Rectal smooth muscle tissue (tissue), 1 donor: ENCODE data around the gene GZMH.

Experiments used
- H3K27ac ChIP-seq: one replicate; pipeline ENCODE4 v1.7.0; 2013; ENCODE audit warnings: low read depth, low read length, inconsistent platforms
- H3K27me3 ChIP-seq: one replicate; pipeline ENCODE4 v1.7.0; 2013; ENCODE audit warnings: low read length; ENCODE audit not compliant: control insufficient read depth, insufficient read depth
- H3K36me3 ChIP-seq: one replicate; pipeline ENCODE4 v1.7.0; 2013; ENCODE audit warnings: low read length; ENCODE audit not compliant: control insufficient read depth, insufficient read depth
- H3K4me1 ChIP-seq: one replicate; pipeline ENCODE4 v1.7.0; 2013; ENCODE audit warnings: low read length; ENCODE audit not compliant: control insufficient read depth, insufficient read depth
- H3K4me3 ChIP-seq: one replicate; pipeline ENCODE4 v1.7.0; 2013; ENCODE audit warnings: low read length
- H3K9ac ChIP-seq: one replicate; pipeline ENCODE4 v1.7.0; 2013; ENCODE audit warnings: low read length

Gene GZMH

DNA sequence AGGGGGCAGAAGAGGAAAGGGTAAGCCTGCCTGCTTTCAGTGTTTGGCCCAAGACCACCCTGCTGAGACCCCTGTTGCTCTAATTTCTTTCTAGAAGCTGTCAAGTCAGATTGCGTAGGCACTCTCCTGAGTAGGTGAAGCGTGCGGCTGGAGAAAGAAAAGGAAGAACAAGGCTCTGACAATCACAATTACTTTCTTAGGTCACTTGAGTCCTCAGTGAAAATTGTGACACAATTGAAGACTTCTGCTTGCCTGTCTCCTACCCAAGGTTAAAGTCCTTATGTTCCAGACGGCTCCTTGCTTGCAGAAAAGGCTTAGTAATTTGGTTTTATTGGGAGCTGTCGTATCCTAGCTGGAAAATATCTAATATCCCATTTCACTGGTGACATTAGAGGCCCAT lies 32.7 kb downstream of the GZMH start:
- Histone ChIP-seq H3K4me1 (no peaks in the 10 kb centered on the region), H3K27ac (no peak overlapping the region), H3K27me3 (no peaks in the 10 kb centered on the region), H3K4me3 (no peak overlapping the region), H3K36me3 (no peaks in the 10 kb centered on the region), H3K9ac (no peak overlapping the region)

DNA sequence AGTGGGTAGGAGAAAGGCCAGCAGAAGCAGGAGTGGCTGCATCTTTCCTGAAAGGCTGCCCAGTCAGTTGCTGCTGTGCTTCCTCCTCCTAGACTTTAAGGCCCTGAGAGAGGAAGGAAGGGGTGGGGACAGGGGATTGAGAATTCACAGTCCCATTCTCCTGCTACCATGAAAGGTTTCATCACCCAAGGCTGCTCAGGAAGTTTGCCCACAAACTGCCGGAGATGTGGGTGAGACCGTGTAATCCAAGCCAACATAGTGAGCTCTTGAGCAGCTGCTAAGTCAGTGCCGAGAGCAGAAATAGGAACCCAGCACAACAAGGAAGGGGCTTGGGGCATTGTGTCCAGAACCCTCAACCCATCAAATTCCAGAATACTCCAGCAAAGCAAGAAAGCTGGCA lies 33.3 kb downstream of the GZMH start, which contains the start of gene CTSG:
CTSG (minus strand) TSS at position 69 of the 400 bp plus-strand sequence; CDS start at position 42, 27 bp downstream.
- Histone ChIP-seq H3K27me3 (no peaks in the 10 kb centered on the region), H3K4me3 (no peak within 1 kb of the TSS), H3K4me1 (no peaks in the 10 kb centered on the region), H3K36me3 (no peaks in the 10 kb centered on the region), H3K27ac (no peak within 1 kb of the TSS), H3K9ac (no peak within 1 kb of the TSS)

DNA sequence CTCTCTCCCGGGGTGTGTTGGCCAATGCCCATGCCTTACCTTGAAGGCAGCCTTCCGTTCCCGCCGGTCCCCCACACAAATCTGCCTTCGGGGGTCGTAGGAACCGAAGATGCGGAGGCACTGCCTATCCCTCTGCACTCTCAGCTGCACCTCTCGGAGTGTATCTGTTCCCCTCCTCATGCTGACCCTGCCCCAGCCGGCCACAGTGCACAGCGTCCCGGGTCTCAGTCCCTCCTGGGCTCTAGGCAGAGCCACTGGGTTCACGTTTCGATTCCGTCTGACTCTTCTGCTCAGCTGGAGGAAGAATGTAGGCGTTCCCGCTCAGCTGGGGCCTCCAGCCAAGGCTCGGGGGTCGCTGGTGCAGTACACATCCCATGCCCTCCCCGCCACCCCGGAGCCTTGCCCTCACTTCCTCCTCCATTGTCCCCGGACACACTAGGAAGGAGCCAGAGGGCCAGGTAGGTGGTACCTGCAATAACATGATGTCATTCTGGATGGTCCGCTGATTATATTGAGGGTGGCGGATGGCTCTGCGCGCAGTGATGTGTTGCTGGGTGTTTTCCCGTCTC lies 35.2 kb downstream of the GZMH start:
- Histone ChIP-seq H3K4me3 (no peak overlapping the region), H3K27ac (no peak overlapping the region), H3K4me1 (no peaks in the 10 kb centered on the region), H3K9ac (no peak overlapping the region), H3K36me3 (no peaks in the 10 kb centered on the region), H3K27me3 (no peaks in the 10 kb centered on the region)

DNA sequence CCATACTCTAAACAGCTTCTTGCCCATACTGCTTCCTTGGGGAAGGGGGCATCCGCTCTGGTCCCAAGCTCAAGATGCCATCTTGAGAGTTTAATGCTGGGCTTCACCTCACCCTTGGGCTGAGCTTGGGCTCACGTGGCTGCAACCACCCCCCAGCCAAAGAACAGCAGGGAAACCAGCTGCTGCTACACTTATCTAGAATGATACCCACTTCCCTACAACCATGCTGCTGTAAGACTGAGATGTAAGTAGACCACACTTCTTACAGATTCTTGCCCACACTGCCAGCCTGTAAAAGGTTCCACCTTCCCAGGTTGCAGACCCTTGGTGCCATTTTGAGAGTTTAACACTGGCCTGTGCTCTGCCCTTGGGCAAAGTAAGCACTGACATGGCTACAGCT lies 43.2 kb downstream of the GZMH start:
- no peaks in the 10 kb centered on the region for H3K27me3 ChIP-seq
- H3K4me1 ChIP-seq, result no peaks in the 10 kb centered on the region
- no peak overlapping the region for H3K27ac ChIP-seq
- H3K4me3 ChIP-seq, result no peak overlapping the region
- no peaks in the 10 kb centered on the region for H3K36me3 ChIP-seq
- H3K9ac ChIP-seq, result no peak overlapping the region

DNA sequence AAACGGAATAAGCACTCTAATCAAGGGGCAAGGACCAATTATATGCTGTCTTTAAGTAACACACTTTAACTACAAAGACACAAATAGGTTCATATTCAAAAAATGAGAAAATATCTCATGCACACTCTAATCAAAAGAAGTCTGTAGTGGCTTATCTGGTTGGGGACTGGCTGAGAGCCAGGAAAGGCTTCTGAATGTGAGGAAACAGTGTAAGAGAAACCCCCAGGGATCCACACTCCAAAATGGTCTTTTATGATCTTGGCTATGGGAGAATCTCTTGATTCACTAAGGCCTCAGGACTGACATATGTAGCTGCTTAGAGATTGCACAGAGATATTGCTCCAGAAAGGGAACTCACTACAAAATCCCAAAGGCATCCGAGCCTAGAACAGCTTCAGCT lies 43.7 kb downstream of the GZMH start:
- Histone ChIP-seq H3K4me1 (no peaks in the 10 kb centered on the region), H3K4me3 (no peak overlapping the region), H3K27me3 (no peaks in the 10 kb centered on the region), H3K36me3 (no peaks in the 10 kb centered on the region), H3K9ac (no peak overlapping the region), H3K27ac (no peak overlapping the region)

DNA sequence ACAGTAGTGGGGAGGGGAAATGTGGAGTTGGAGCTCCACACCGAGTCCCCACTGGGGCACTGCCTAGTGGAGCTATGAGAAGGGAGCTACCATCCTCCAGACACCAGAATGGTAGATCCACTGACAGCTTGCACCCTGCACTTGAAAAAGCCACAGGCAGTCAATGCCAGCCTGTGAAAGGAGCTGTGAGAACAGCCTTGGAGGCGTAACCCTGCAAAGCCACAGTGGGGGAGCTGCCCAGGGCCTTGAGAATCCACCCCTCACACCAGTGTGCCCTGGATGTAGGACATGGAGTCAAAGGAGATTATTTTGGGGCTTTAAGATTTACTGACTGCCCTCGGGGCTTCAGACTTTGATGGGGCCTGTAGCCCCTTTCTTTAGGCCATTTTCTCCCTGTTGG lies 46.0 kb downstream of the GZMH start:
- Histone ChIP-seq H3K27ac (no peak overlapping the region), H3K27me3 (no peaks in the 10 kb centered on the region), H3K4me3 (no peak overlapping the region), H3K9ac (no peak overlapping the region), H3K4me1 (no peaks in the 10 kb centered on the region), H3K36me3 (no peaks in the 10 kb centered on the region)

DNA sequence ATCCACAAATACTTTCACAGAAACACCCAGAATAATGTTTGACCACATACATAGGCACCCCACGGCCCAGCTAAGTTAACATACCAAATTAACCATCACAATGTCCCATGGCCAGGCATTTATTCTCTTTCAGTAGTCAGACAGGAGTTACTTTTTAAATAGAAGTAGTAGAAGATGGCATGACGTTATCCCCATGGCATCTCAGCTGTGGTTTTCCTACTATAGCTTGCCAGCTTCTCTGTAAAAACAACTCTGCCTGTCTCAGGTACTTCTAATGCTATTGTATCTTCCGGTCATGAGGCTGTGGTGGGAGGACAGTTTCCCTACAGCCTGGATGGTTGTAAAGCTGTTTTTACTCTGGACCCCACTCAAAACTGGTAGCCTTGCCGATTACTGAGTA lies 52.7 kb downstream of the GZMH start:
- Histone ChIP-seq H3K4me1 (no peaks in the 10 kb centered on the region), H3K4me3 (no peak overlapping the region), H3K9ac (no peak overlapping the region), H3K27ac (no peak overlapping the region), H3K36me3 (no peaks in the 10 kb centered on the region), H3K27me3 (no peaks in the 10 kb centered on the region)
